Colon (tissue), 2 donors: ENCODE measurements around the gene SPC25.

Experiments
- FAIRE-seq: peaks from 2 replicates; lab custom pipeline; 2012; peaks lifted over from hg19 to GRCh38; lab: Jason Lieb, UNC
- donor health status: control.
- donor health status: control.

SPC25 gene

DNA sequence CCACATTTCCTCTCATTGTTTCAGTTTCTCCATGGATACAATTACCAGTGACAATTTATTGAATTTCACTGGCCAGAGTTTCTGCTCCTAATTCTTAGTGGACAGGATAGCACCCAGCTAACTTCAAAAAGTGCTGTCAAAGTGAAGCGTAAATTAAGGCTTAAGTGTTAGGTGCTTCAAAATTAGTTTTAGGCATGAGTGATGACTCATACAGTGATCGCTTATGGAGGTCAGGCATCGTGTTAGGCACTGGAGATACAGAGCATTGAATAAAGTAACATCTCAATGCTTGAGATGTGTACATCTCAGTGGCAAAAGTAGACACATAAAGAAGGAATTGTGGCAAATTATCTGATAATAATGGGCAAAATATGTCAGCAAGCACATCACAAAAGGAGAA is 47.0 kb downstream of the SPC25 start:
- FAIRE-seq: no peak

DNA sequence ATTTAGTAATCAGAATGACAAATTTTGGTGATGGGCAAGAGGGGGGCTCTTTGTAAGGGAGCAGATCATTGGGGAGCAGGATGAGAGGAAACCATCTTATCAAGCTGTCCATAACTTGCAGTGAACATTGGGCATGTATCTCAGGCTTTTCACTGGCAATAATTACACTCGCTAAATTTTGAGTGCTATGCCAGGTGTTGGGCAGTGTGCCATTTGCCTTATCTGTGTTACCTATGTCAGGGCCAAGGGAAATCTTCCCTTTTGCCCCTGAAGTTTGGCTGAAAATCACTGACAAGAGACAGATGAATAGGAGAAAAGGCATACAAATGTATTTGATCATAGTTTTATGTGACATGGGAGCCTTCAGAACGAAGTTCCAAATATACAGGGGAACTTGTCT is 48.8 kb downstream of the SPC25 start:
- no peak for FAIRE-seq

DNA sequence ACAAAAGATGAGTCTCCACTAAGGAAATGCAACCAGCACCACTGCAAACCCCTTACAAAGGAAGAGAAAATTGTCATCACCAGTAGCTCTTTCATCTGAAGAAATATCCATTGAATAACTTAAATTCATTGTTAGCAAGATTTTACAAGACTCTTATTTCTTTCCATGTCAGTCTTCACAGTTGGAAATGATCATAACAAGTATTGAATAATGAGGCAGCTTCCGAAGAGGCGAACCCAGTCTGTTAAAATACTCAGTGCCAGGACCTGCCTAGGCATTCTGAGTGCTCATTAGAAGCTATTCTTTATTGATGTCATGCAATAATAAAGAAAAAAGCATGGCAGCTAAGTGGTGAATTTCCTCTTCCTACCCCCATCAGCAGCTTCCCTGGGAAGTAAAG is 54.3 kb downstream of the SPC25 start:
- no peak for FAIRE-seq

DNA sequence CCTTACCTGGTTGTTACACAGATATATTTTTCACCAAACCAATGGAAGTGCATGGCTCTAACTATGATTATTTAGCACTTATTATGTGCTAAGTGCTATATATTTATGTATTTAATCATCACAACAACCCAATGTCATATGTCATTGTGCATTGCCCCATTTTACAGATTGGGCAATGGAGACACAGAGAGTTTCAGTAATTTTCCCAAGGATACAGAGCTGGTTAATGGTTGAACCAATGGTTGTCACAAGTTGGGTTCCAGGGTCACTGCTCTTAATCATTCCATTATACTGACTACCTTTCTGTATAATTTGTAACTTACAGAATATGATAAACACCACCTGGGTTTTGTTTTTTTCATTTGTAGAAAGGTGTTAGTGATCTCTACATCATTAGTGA is 58.6 kb downstream of the SPC25 start:
- FAIRE-seq: no peak

DNA sequence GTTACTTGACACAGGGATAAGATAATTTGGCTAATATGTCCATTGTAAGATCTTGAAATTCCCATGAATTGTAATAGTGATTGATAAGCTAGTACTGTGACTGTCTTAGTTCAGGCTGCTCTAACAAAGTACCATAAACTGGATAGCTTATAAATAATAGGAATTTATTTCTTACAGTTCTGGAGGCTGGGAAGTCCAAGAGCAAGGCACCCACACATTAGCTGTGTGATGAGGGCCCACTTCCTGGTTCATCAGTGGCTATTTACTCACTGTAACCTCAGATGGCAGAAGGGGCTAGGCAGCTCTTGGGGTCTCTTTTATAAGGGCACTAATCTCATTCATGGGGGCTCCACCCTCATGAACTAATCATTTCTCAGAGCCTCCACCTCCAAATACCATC is 59.3 kb downstream of the SPC25 start:
- FAIRE-seq: no peak

DNA sequence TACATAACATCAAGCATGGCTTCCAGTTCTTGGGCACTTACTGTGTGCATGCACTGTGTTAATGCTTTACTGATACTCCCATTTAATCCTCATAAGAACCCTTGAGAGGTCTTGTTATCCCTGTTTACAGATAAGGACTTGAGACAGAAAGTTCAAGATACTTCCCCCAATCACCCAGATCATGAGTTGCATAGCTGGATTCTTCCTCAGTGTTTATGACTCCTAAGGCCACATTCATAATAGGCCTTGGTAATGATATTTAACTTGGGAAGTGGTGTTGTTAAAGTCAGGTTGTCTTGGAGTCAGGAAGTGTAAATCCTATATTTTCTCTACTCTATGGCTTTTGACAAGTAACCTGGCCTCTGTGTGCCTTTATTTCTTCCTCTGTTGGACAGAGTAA is 65.1 kb downstream of the SPC25 start:
- no peak for FAIRE-seq

DNA sequence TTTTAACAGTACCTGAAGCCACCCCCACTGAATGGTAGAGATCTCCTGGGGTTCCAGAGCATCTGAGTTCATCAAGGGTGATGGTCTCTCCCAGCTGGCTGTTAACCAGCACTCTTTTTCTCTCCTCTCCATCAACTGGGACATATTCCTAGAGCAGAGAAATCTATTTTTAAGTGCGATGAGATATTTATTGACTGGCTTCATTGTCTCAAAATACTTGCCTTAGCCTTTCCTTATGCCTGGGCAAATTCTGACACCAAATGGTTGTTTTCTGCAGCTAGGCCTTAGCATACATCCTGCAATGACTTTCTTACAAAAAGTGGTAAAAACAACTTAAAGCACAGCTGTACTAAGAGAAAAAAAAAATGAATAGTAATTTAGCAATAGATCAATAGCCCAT is 68.2 kb downstream of the SPC25 start:
- FAIRE-seq: no peak

DNA sequence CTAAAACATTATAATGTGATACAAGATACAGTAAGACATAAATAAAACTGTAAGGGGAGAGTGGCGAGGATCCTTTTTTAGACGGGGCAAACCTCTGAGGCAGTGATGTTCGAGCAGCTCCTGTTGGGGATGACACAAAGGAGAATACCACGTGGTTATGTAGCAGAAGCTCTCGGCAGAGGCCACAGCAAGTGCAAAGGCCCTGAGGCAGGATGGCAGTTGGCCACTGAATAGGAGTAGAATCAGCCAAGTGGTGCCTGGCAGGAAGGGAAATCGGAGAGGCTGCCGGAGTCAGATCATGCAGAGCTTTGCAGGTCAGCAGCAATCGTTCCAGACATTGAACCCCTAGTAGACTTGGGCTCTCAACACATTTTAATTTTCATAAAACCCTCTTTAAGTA is 68.7 kb downstream of the SPC25 start:
- no peak for FAIRE-seq
